ENCODE data around the gene PITPNC1. TPM values are rescaled to one million over a fixed set of nuclear protein-coding genes. Genes with fewer than 3 reads are reported as not detected.
"Not testable (repeated sequence)": the region's sequence is repeated elsewhere in the genome, so short reads cannot be mapped to it uniquely, and the experiment has no call there.

The PITPNC1 gene
- total RNA-seq, 4 donors from 2014 or later: 1.6 to 6.0 (median 3.2) TPM

GRCh38 chr17:67576471-67577115 lies 199.5 kb downstream of the PITPNC1 start:
- H3K4me3 ChIP-seq: no peak overlapping the region
- no peaks in the 10 kb centered on the region for H3K9me3 ChIP-seq
- H3K36me3 ChIP-seq: no peaks in the 10 kb centered on the region
- no peak for DNase-seq (ENCODE audit: low spot score in 2 of 2)
- H3K27me3 ChIP-seq: no peaks in the 10 kb centered on the region
- TF ChIP-seq POLR2AphosphoS5 (IDR thresholded peaks at IDR 0.05) (no peak), EP300 (IDR thresholded peaks at IDR 0.05) (no peak), CTCF (IDR thresholded peaks at IDR 0.05) (no peak), POLR2A (IDR thresholded peaks at IDR 0.05) (no peak)
- H3K4me1 ChIP-seq: no peaks in the 10 kb centered on the region
- WGBS: 92% methylated on average over 10 of the region's 10 CpGs
- H3K27ac ChIP-seq: no peak overlapping the region

DNA sequence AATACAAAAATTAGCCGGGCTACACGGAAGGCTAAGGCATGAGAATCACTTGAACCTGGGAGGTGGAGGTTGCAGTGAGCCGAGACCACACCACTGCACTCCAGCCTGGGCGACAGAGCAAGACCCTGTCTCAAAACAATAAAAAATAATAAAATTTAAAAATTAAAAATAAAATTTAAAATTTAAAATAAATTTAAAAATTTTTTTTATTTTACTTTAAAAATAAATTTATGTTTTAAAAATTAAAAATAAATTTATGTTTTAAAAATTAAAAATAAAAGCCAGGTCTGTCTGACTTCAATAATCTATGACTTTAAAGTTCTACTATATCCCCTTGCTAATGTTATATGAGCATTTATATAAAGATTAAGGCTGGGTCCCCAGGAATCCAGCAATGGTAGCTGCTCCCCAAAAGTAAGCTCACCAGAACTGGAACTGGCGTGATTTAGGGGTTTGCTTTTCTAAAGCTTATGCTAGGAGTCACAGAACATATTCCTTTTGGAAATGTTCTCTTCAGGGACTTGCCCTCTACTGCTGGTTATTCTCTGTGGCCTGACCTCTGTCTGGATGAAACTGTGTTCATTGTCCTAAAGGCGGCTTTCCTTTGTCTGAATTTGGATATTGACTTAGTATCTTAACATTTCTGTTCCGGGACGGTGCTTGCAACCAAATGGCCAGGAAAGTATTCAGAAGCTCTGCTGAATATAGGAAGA lies 200.5 kb downstream of the PITPNC1 start:
- H3K4me1 ChIP-seq: no peaks in the 10 kb centered on the region
- H3K4me3 ChIP-seq: no peak overlapping the region
- no peaks in the 10 kb centered on the region for H3K36me3 ChIP-seq
- no peak for TF ChIP-seq CTCF (IDR thresholded peaks at IDR 0.05)
- TF ChIP-seq POLR2AphosphoS5 (IDR thresholded peaks at IDR 0.05): no peak
- TF ChIP-seq EP300 (IDR thresholded peaks at IDR 0.05): no peak
- no peak for TF ChIP-seq POLR2A (IDR thresholded peaks at IDR 0.05)
- WGBS: 88% methylated on average over 8 of the region's 8 CpGs
- no peak for DNase-seq (ENCODE audit: low spot score in 2 of 2)
- no peaks in the 10 kb centered on the region for H3K27me3 ChIP-seq
- no peak overlapping the region for H3K27ac ChIP-seq
- H3K9me3 ChIP-seq: no peaks in the 10 kb centered on the region

DNA sequence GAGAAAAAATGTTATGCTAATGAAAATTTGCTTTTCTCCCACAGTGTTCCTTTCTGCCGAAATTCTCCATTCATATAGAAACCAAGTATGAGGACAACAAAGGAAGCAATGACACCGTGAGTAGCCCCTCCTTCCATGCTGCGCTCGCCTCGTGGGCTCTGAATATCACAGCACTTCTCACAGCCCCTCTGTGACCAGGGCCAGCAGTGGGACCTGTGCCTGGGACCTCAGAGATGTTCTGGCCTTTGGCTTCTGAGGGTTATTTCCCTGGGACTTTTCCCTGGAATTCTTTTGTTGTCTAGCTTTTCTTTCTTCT lies 201.0 kb downstream of the PITPNC1 start:
- H3K27ac ChIP-seq: no peak overlapping the region

DNA sequence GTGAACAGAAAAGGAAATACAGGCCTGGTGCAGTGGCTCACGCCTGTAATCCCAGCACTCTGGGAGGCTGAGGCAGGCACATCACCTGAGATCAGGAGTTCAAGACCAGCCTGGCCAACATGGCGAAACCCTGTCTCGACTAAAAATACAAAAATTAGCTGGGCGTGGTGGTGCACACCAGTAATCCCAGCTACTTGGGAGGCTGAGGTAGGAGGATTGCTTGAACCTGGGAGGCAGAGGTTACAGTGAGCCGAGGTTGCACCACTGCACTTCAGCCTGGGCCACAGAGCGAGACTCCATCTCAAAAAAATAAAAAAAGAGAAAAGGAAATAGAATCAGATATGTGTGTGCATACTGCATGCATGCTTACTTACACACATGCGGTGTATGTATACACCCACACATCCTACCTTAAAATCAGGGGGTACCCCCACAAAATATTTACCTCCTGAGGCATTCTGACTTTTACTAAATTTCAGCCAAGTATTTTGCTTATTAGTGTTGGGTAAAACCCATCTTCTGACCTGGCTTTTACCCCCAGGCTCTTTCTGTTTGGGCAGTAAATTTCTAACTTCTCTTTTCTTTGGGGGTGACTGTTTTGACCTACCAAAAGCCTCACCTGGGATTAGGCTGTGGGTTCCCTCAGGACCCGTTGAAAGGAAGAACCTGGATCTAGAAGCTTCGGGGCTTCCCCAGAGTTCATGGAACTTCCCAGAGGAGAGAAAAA lies 201.8 kb downstream of the PITPNC1 start:
- not testable (repeated sequence) for H3K27me3 ChIP-seq; H3K4me1 ChIP-seq; DNase-seq (ENCODE audit: low spot score in 2 of 2); H3K9me3 ChIP-seq; H3K36me3 ChIP-seq; H3K27ac ChIP-seq; H3K4me3 ChIP-seq
- 91% methylated on average over 9 of the region's 9 CpGs for WGBS

More for the DNA sequence above, 201.0 kb downstream of the PITPNC1 start:
- 88% methylated on average over 5 of the region's 5 CpGs for WGBS
- Histone ChIP-seq H3K9me3 (no peaks in the 10 kb centered on the region), H3K4me1 (no peaks in the 10 kb centered on the region), H3K36me3 (no peaks in the 10 kb centered on the region), H3K4me3 (no peak overlapping the region), H3K27me3 (no peaks in the 10 kb centered on the region)
- TF ChIP-seq CTCF (IDR thresholded peaks at IDR 0.05) (no peak), POLR2A (IDR thresholded peaks at IDR 0.05) (no peak), EP300 (IDR thresholded peaks at IDR 0.05) (no peak), POLR2AphosphoS5 (IDR thresholded peaks at IDR 0.05) (no peak)
- DNase-seq (ENCODE audit: low spot score in 2 of 2): no peak

GRCh38 chr17:67582673-67583081 lies 205.6 kb downstream of the PITPNC1 start:
- DNase-seq (ENCODE audit: low spot score in 2 of 2): no peak
- 91% methylated on average over 6 of the region's 6 CpGs for WGBS
- H3K27me3 ChIP-seq: no peaks in the 10 kb centered on the region
- H3K27ac ChIP-seq: no peak overlapping the region
- TF ChIP-seq CTCF (IDR thresholded peaks at IDR 0.05): no peak
- no peak for TF ChIP-seq EP300 (IDR thresholded peaks at IDR 0.05)
- H3K4me3 ChIP-seq: no peak overlapping the region
- no peaks in the 10 kb centered on the region for H3K9me3 ChIP-seq
- H3K36me3 ChIP-seq: no peaks in the 10 kb centered on the region
- H3K4me1 ChIP-seq: no peaks in the 10 kb centered on the region

All from suprapubic skin (tissue), 4 donors.